Skeletal muscle cell (primary cell): ENCODE measurements around the gene CENPK.
"Not testable (repeated sequence)": the region's sequence is repeated elsewhere in the genome, so short reads cannot be mapped to it uniquely, and the experiment has no call there.

Source experiments
- DNase-seq: peaks from one replicate; pipeline ENCODE4 v3.0.0-alpha.2; 2010; ENCODE audit warnings: low read depth
- H3K4me3 ChIP-seq: 2 replicates; pipeline ENCODE4 v1.5.1; 2011; ENCODE audit warnings: low read depth, mild to moderate bottlenecking, control low read depth, low read length, moderate library complexity

CENPK gene

DNA sequence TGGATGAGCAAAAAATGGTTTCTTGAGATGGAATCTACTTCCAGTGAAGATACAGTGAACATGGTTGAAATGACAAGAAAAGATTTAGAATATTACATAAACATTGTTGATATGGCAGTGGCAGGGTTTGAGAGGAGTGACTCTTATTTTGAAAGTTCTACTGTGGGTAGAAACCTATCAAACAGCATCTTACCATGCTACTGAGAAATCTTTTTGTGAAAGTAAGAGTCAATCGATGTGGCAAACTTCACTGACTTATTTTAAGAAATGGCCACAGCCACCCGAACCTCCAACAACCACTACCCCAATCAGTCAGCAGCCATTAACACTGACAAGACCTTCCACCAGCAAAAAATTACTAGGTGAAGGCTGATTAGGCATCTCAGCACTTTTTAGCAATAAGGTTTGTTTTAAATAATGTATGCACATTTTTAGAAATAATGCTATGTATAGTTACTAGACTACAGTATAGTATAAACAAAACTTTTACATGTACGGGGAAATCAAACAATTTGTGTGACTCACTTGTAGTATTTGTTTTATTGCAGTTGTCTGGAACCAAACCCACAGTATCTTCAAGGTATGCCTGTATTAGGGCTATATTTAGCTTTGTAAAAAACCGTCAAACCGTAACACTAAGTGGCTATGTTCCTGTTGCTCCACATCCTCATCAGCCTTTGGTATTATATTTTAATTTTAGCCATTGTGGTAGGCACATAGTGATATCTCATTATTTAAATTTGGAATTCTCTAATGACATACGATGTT lies 50.6 kb downstream of the CENPK start:
- no peak for DNase-seq
- H3K4me3 ChIP-seq = no peak overlapping the region

DNA sequence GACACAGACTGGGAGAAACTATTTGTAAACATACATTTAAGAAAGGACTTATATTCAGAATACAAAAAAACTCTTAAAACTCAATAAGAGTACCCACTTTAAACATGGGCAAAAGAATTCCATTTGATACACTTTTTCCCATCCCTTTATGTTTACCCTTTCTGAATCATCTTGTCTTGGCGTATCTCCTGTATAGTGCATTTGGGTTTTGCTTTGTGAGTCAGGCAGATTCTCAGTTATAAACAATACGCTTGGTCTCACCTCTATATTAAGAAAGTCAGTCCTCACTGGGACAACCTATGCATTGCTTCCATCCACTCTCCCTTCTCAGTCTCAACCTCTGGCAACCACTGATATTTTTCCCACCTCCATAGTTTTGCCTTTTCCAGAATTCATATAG lies 54.0 kb downstream of the CENPK start:
- no peak overlapping the region for H3K4me3 ChIP-seq
- no peak for DNase-seq

DNA sequence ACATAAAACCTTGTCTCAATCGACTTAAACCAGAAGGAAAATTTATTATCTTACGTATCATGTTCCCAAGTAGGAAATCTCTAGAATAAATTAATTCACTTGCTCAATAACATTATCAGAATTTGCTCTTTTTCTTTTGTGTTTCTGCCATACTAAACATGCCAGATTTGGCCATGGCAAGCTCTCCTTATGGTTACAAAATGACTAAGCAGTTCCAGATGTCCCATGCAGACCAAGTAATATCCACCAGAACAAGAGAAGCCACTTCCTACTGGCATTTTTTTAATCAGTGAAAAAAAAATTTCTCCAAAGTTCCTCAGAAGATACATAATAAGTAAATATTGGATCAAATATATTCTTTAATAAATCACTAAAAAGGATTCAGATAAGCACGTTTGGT lies 56.0 kb downstream of the CENPK start:
- peak; percentile 44 for DNase-seq

DNA sequence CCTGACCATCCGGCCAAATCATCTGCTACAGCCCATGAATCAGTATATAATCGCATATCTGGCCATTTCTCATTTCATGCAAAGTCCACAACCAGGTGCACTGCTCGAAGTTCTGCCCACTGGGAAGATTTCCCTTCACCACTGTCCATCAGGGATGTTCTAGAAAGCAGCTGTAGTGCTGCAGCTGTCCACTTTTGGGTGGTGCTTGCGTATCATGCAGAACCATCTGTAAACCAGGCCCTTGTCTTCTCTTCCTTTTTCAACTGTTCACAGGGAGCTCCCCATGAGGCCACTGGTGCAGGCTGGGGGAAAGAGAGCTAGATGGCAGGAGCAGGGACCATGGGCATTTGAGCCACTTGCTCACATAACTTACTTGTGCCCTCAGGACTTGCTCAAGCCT lies 73.8 kb downstream of the CENPK start:
- no peak overlapping the region for H3K4me3 ChIP-seq
- DNase-seq = no peak

More for the DNA sequence above, 56.0 kb downstream of the CENPK start:
- H3K4me3 ChIP-seq = no peak overlapping the region

DNA sequence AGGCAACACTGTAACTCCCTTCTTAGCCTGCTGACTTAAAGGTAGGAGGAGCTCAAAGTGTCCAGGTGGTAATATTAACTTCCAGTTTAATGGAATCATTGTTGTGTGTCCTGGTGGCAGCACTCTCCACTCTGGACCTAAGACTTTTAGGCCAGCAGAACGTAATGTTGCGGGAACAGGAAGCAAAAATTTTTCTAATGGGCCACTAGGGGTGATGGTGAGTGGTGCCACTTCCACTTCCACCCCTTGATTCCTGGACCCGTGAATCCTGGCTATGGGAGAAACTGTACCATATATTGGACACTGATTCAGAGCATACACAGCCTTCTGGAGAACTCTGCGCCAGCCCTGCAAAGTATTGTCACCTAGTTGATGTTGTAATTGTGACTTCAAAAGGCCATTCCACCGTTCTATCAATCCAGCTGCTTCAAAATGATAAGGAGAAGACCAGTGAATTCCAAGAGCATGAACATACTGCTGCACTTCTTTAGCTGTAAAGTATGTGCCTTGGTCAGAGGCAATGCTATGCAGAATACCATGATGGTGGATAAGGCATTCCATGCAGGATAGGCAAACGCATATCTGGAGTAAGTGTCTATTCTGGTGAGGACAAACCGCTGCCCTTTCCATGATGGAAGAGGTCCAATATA lies 74.8 kb downstream of the CENPK start:
- not testable (repeated sequence) for DNase-seq

DNA sequence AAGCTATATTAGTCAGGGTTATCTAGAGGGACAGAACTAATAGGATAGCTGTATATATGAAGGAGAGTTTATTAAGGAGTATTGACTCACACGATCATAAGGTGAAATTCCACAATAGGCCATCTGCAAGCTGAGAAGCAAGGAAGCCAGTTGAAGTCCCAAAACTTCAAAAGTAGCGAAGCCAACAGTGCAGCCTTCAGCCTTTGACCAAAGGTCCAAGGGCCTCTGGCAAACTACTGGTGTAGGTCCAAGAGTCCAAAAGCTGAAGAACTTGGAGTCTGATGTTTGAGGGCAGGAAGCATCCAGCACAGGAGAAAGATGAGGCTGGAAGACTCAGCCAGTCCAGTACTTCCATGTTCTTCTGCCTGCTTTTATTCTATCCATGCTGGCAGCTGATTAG lies 76.2 kb downstream of the CENPK start:
- H3K4me3 ChIP-seq, DNase-seq: not testable (repeated sequence)

More for the DNA sequence above, 74.8 kb downstream of the CENPK start:
- H3K4me3 ChIP-seq = not testable (repeated sequence)

DNA sequence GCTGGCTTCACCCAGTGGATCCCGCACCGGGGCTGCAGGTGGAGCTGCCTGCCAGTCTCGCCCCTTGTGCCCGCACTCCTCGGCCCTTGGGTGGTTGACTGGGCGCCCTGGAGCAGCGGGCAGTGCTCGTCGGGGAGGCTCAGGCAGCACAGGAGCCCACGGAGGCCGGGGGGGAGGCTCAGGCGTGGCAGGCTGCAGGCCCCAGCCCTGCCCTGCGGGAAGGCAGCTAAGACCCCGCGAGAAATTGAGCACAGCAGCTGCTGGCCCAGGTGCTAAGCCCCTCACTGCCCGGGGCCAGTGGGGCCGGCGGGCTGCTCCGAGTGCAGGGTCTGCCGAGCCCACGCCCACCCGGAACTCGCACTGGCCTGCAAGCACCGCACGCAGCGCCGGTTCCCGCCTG lies 77.6 kb downstream of the CENPK start:
- no peak for DNase-seq
- no peak overlapping the region for H3K4me3 ChIP-seq

DNA sequence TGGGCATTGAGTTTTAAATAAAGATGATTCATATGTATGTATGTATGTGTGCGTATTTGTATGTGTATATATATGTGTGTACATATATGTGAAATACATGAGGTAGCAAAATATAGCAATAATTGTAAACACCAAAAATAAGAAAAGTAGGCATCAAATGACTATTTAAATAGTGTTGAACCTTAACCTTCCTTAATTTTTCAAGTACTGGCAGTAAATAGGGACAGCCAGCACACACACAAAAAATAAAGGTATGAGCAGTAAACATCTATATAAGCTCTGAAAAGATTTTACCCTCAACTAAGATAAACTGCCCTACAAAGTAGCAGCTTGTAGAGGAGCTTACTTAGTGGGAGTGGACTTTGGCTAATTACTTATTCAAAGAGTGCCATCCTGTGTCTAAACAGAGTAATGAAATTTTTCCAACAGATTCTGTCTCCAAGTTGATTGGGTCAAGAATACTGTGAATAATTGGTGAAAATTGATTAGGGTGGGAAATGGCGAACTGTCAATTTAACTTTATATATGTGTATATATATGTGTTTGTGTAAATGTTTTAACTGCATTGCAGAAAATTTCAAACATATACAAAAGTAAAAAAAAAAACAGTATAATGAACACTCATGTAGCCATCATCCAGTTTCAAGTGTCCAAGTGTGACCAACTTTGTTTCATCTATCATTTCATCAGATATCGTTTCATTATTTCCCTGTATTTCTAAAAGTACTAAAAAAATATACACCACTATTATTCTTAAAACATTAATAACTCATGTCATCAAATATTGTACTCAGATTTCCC lies 79.2 kb downstream of the CENPK start:
- peak overlapping the region; percentile 76 for H3K4me3 ChIP-seq
- DNase-seq = peak; percentile 57

DNA sequence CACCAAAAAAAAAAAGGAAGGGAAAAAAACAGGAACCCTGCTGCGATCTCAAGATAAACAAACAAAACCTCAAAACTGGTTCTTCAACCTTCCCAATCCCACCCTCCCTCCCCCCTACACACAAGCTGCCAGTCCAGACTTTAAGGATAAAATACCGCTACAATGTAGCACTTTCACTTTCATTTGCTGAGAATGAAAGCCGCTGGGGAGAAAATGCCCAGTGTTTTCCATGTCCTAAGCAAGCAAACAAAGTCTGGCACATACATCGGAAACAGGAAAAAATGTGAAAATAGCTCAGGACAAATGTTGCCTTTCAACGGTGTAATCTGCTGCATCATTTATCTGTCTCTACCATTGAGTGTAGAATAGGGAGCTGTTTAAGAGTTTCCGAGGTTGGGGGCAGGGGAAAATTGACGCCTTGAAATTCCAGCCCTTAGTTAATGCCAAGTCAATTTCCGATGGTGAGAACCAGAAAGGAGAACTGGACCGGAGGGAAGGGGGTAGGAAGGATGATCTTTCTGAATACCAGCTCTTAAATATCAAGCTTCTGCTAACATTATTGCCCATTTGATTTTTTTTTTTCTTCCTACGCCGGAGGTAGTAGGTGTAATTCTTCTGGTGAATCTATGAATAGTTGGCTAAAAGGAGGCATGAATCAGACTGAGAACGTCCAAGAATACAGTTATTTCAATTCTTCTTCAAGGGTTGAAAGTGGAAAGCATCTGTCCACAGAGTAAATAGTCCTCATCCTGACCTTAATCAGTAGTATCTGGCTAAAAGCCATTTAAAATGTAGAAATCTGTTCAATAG lies 80.0 kb downstream of the CENPK start:
- peak; percentile 31 for DNase-seq
- H3K4me3 ChIP-seq = peak overlapping the region; percentile 76

DNA sequence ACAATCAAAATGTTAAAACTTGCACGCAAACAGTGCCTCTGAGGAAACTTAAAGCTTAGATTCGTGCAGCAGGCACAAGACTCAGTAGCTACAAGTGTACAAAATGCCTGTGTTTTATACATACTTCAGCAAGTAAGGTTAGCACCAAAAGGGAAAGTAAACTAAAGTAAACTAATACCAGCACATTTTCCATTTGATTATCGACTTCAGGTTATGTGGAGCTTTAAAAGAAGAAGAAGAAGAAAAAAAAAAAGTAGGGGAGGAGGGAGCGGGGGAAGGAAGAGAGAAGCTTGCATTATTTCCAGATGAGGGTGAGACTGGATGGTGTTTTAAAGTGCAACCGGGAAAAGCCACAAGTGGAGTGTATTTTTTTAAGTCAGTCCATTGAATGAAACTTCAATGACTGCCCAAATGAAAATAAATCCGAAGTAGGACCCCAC lies 80.7 kb downstream of the CENPK start:
- peak overlapping the region; percentile 76 for H3K4me3 ChIP-seq
- DNase-seq = peak; percentile 26

DNA sequence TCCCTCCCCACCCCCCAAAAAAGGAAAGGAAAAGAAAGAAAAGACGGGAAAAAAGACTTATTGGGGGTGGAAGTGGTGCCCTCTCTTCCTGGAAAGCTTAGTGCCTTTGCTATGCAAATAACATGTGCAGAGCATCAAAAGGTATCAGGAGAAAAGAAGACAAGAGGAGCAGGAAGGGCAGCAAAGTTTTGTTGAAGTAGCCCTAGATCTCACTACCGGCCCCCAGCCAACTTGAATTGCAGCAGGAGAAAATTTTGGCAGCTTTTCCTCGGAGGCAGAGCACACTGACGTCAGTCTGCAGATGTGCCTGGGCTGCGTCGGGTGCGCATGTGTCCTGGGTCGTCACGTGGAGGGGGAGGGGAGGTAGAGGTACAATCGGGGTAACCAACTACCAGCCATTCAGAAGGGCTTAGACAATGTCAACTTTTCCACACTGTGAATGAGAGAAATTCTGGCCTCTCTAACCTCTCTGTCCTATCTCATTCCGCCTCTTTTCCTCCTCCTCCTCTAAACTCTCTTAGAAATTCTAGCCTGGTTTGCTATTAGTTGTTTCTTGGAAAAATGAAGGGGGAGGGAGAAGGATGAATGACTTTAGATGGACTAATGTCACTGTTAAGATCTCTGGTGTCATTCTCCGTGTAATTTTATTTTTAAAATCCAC lies 81.2 kb downstream of the CENPK start, which contains the start of gene ADAMTS6:
Gene ADAMTS6 (minus strand): TSS at position 286 of the 661 bp plus-strand sequence. CDS start 8,247 bp downstream, outside the sequence.
- DNase-seq = peak; percentile 96
- peak within 1 kb of the TSS; percentile 76 for H3K4me3 ChIP-seq

DNA sequence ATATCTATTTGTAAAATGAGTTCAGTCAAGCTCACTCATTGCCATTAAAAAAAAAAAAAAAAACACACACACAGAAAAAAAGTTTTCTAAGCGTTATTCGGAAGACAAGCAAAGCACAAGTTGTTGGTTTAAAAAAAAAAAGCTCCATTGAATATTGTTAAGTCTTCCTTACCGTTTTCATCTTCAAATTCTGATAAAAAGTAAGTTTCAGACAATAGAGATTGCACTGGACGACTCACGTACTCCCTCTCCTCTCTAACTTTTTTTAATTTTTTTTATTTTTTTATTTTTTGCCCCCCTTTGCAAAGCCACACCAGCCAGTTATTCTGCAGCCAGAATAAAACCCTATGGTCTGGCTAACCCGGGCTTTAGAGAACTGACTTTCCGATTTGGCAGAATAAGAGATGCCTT lies 81.8 kb downstream of the CENPK start:
- peak overlapping the region; percentile 76 for H3K4me3 ChIP-seq

DNA sequence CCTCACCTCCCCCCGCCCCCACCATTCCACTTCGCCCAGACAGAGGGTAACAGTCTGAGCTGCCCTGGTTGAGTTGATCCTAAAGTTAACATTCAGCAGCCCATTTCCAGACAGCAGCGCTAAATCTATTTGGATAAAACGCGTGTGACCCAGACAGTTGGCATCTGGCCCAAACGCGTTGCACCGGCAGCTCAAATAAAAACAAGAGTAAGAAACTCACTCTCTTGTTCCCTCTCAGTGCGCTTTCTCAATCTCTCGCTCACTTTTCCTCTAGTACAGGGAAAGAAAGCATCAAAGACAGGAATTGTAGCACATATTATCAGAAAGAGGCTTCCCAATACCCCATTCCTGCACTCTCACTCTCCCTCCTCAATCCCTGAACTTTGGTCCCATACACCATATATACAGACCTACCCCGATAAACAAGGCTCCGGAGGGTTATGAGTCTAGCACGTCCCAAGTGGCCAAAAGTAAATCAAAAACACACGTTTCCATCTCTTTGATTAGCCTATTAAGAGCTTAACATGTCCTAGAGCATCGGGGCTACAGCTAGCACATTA lies 82.6 kb downstream of the CENPK start:
- peak; percentile 76 for DNase-seq
- H3K4me3 ChIP-seq = peak overlapping the region; percentile 76

More for the DNA sequence above, 81.8 kb downstream of the CENPK start:
- DNase-seq = no peak

DNA sequence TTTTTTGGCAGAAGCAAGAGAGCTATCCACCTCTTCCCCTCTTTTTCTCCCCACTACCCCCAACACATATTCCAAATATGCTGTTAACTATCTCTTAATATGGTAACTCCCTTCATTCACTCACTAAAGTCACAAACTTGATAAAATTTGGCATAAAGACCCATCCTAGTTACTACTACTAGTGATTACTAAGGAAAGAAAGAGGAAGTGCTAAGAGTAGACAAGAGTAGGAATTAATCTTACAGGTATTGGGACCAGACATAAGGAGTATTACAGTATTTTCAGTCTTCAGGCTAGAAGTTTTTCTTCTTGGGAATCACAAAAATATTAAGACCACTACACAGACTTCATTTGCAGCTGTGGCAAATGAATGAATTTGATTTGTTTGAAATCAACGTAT lies 83.4 kb downstream of the CENPK start:
- H3K4me3 ChIP-seq = peak overlapping the region; percentile 76
- no peak for DNase-seq

DNA sequence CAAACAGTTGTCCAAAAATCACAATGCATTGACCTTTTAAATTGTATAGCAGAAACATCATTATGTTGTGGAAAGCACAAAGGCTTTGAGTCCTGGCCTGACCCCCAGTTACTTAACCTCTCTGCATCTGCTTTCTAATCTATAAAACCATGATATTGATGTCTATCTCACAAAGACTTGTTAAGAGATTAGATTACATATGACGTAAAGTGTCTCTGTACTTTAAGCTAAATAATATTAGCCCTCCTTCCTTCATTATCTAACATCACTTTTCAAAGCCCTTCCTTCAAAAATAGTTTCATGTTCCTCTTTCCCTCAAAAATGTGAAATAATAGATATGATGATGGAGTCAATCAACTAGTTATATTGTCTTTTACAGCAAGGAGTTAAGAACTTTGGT lies 84.6 kb downstream of the CENPK start:
- H3K4me3 ChIP-seq = peak overlapping the region; percentile 76
- DNase-seq = no peak

DNA sequence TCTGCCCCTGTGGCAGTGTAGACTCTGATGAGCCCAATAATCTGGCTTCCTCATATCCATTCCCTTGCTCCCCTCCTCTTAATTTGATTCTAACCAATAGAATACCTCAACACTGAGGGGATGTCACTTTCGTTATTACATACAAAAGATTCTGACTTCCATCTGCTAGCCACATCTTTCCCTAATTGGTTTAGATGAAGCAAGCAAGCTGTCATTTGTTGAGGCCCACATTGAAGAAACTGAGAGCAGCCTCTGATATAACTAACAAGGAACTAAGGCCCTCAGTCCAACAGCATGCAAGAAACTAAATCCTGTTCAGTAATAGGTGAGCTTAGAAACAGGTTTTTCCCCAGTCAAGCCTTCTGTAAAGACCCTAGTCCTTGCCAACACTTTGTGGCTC lies 87.1 kb downstream of the CENPK start:
- H3K4me3 ChIP-seq = no peak overlapping the region
- DNase-seq = no peak

DNA sequence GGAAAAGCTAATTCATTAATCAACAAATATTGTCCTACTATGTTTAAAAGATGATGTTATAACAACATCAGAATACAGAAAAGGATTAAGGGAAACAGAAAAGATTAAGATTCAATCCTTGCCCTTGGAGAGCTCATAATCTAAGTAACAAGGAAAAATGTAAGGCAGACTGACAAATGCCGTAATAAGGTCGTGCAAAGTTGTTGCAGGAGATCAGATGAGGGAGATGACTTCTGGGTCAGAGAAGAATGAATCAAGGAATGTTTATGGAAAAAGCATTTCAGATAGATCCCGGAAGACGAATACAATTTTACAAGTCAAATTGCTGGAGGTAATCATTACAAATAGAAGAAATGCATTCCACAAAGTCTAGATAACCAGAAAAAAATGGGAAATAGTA lies 87.6 kb downstream of the CENPK start:
- no peak for DNase-seq
- H3K4me3 ChIP-seq = no peak overlapping the region

DNA sequence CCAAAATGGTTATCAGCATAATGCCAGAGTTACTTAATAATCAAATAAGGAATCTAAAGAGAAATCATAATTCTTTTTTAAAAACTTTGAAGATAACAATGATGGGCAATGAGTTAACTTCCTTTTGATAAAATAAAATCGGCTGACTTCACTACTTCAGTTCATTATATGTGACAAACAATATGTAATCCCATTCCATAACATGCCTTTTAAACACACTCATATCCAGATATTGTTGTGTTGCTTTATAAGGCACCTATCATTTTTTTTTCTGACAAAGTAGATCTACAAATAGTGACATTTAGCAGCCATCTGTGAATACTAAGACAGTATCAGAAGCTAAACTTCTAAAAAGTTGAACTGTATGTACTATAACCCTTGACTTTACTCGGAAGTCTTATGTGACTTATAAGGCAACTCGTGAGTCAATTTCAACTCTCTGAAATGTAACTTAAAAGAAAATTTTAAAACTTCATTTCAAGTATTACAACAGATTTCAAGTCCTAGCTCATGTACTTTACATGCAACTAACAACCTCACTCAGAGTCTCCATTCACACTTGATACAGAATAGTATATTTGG lies 88.7 kb downstream of the CENPK start:
- no peak overlapping the region for H3K4me3 ChIP-seq
- DNase-seq = no peak
